Gastrocnemius medialis (tissue), 4 donors: ENCODE results near the gene CHST14. TPM values are rescaled to one million over a fixed set of nuclear protein-coding genes. Genes with fewer than 3 reads are reported as not detected.

ENCODE experiments used
- ATAC-seq, 2 donors: fragments of 150-250 bp; one replicate each; pipeline ENCODE4 v1.9.1; 2016
- DNase-seq, 2 donors: peaks; one replicate each; pipeline ENCODE4 v3.0.0-alpha.2; 2019
- H3K27ac ChIP-seq, 4 donors: fragments of 200-600 bp; sonication (generic); 1 replicate in 1 of 4; 2 replicates in 3 of 4; pipeline ENCODE4 v1.5.1; 2016 to 2018; ENCODE audit warnings: mild to moderate bottlenecking in 2 of 4, moderate library complexity in 1 of 4
- H3K27me3 ChIP-seq, 3 donors: fragments of 200-600 bp; sonication (generic) in 2 of 3; 1 replicate in 1 of 3; 2 replicates in 2 of 3; pipeline versions ENCODE4 v1.5.1 to v1.6.0; 2016 to 2019; ENCODE audit warnings: mild to moderate bottlenecking in 1 of 3, moderate library complexity in 1 of 3
- H3K36me3 ChIP-seq, 2 donors: fragments of 200-600 bp; sonication (generic) in 1 of 2; one replicate each; pipeline ENCODE4 v1.5.1; 2017 to 2018
- H3K4me1 ChIP-seq, 2 donors: fragments of 200-600 bp; sonication (generic) in 1 of 2; one replicate each; pipeline ENCODE4 v1.5.1; 2016 to 2017; ENCODE audit warnings: mild to moderate bottlenecking in 2 of 2
- H3K4me3 ChIP-seq, 4 donors: fragments of 200-600 bp; sonication (generic) in 3 of 4; 1 replicate in 1 of 4; 2 replicates in 3 of 4; pipeline ENCODE4 v1.5.1; 2016 to 2019; ENCODE audit warnings: mild to moderate bottlenecking in 2 of 4
- H3K9me3 ChIP-seq, 3 donors: fragments of 200-600 bp; sonication (generic) in 2 of 3; 1 replicate in 1 of 3; 2 replicates in 2 of 3; pipeline ENCODE4 v1.5.1; 2016 to 2019
- POLR2A ChIP-seq, 2 donors: fragments of 450-650 bp; IDR thresholded peaks; one replicate each; pipeline ENCODE4 v1.6.1; 2017; ENCODE audit warnings: antibody characterized with exemption in 2 of 2, mild to moderate bottlenecking in 2 of 2, moderate library complexity in 2 of 2
- in situ Hi-C, 4 donors: fragments of 200-750 bp; cut with MboI; loops; one replicate each; pipeline versions ENCODE4 v1.15.0 to v1.8.0; 2017; ENCODE audit warnings: low sequenced_read_pairs in 4 of 4
- intact Hi-C: fragments of 100-400 bp; cut with DNase I; formaldehyde crosslinking; loops from one replicate; pipeline ENCODE4 v1.15.1; 2023; ENCODE audit warnings: low total_unique reads
- total RNA-seq, 4 donors: library from RNA; depleted of rRNA; stranded (reverse); fragments of >200 nt; gene quantifications; one replicate each; pipeline versions ENCODE4 v1.1.0 to v1.2.3, GENCODE V29; 2016
- TF ChIP-seq, protein P1 (sequence below), 5 experiments: fragments of 450-650 bp in 3 of 5; fragments of 200-600 bp in 2 of 5; sonication (generic) in 2 of 5; IDR thresholded peaks in 4 of 5; conservative IDR thresholded peaks in 1 of 5; 1 replicate in 4 of 5; 2 replicates in 1 of 5; pipeline ENCODE4 v1.5.1; 2016 to 2019; ENCODE audit warnings: antibody characterized with exemption in 5 of 5, mild to moderate bottlenecking in 3 of 5, moderate library complexity in 3 of 5

The CHST14 gene
- total RNA-seq, 4 donors from 2014 or later = 3.0 to 5.2 (median 3.9) TPM

DNA sequence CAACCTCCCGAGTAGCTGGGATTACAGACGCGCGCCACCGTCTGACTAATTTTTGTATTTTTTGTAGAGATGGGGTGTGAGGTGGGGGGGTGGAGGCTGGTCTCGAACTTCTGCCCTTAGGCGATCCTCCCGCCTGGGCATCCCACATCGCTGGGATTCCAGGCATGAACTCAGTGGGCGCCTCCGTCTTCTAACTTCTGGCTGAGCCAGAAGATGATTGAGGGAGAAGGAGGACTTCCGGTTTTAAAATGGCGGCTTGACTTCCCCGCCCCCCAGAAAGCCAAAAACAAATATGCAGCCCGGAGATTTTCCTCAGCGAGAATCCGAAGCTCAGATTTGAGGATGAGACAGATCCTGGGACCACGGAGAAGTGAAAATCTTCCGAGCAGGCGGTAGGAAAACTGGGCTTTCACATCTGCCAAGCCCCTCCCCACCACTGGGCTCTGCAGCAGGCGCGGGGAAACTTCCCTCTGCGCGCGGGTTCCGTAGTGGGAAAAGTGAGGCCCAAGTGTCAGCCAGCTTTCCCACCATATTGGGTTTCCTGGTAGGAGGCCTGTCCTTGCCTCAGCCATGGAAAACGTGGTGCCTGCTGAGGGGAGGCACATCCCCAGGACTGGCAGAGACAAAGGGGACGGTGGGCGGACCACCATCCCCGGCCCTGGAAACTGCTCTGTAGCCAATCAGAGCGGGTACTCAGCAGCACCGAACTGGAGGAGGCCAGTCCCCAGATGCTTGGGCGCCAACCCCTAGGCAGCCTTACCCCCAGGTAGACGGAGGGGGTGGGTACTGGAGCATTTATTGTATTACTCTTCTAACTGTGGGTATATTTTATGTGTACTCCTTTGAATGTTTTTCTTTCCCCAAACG lies 17.3 kb downstream of the CHST14 start:
- Histone ChIP-seq H3K36me3 (no peaks in the 10 kb centered on the region), H3K27me3 (no peaks in the 10 kb centered on the region), H3K4me1 (no peaks in the 10 kb centered on the region), H3K27ac (no peak overlapping the region), H3K9me3 (no peaks in the 10 kb centered on the region), H3K4me3 (no peak overlapping the region)
- intact Hi-C loops = no loop called here
- ATAC-seq = no peak
- TF ChIP-seq, protein P1, sequence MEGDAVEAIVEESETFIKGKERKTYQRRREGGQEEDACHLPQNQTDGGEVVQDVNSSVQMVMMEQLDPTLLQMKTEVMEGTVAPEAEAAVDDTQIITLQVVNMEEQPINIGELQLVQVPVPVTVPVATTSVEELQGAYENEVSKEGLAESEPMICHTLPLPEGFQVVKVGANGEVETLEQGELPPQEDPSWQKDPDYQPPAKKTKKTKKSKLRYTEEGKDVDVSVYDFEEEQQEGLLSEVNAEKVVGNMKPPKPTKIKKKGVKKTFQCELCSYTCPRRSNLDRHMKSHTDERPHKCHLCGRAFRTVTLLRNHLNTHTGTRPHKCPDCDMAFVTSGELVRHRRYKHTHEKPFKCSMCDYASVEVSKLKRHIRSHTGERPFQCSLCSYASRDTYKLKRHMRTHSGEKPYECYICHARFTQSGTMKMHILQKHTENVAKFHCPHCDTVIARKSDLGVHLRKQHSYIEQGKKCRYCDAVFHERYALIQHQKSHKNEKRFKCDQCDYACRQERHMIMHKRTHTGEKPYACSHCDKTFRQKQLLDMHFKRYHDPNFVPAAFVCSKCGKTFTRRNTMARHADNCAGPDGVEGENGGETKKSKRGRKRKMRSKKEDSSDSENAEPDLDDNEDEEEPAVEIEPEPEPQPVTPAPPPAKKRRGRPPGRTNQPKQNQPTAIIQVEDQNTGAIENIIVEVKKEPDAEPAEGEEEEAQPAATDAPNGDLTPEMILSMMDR (IDR thresholded peaks at IDR 0.05 in 4 of 5, conservative IDR thresholded peaks at IDR 0.05 in 1 of 5) = no peak
- TF ChIP-seq POLR2A (IDR thresholded peaks at IDR 0.05) = no peak
- DNase-seq = no peak
- in situ Hi-C loops = no loop called here

GRCh38 chr15:40489274-40490175 lies 18.7 kb downstream of the CHST14 start:
- no peaks in the 10 kb centered on the region for H3K4me1 ChIP-seq
- H3K36me3 ChIP-seq = no peaks in the 10 kb centered on the region
- H3K4me3 ChIP-seq = no peak overlapping the region
- intact Hi-C loops = no loop called here
- ATAC-seq = no peak
- DNase-seq = no peak
- H3K27me3 ChIP-seq = no peaks in the 10 kb centered on the region
- TF ChIP-seq, protein P1 (IDR thresholded peaks at IDR 0.05 in 4 of 5, conservative IDR thresholded peaks at IDR 0.05 in 1 of 5) = no peak
- no peak for TF ChIP-seq POLR2A (IDR thresholded peaks at IDR 0.05)
- in situ Hi-C loops = no loop called here
- no peak overlapping the region for H3K27ac ChIP-seq
- H3K9me3 ChIP-seq = no peaks in the 10 kb centered on the region

DNA sequence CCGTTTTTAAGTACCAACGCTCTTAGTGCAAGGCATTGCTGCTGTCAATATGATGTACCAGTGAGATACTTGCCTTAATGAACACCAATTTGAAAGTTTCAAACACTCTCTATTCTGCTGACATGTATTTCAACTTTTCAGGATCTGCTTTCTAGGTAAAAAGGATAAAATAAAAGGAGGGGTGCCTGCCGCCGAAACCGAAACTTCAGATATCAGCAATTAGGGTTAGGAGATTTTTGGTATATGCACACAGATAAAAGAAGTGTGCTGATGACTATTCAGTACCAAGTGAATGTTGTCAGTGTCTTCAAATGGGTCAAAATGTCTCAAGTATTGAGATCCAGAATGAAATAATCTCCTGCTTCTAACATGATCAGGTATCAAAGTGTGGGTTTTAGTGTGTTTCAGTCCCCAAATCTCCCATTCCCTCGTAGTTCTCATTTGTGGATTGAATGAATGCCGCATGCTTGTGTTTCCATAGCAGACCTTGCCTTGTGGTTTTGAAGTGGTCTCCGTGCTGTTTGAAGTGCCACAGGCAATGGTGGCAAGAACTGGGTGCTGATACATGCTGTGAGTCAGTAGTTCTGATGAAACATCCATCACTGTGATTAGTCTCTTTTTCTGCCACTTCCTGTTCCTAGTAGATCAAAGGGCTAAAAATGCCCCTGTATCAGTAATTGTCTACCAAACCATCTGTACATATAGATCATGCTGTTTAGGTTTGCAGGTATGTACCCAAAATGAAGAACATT lies 22.5 kb downstream of the CHST14 start:
- Histone ChIP-seq H3K9me3 (no peaks in the 10 kb centered on the region), H3K27me3 (no peaks in the 10 kb centered on the region), H3K27ac (no peak overlapping the region), H3K36me3 (no peaks in the 10 kb centered on the region), H3K4me3 (no peak overlapping the region), H3K4me1 (no peaks in the 10 kb centered on the region)
- in situ Hi-C loops = no loop called here
- DNase-seq (no peak), ATAC-seq (no peak)
- TF ChIP-seq, protein P1 (IDR thresholded peaks at IDR 0.05 in 4 of 5, conservative IDR thresholded peaks at IDR 0.05 in 1 of 5) = no peak
- TF ChIP-seq POLR2A (IDR thresholded peaks at IDR 0.05) = no peak
- intact Hi-C loops = no loop called here

DNA sequence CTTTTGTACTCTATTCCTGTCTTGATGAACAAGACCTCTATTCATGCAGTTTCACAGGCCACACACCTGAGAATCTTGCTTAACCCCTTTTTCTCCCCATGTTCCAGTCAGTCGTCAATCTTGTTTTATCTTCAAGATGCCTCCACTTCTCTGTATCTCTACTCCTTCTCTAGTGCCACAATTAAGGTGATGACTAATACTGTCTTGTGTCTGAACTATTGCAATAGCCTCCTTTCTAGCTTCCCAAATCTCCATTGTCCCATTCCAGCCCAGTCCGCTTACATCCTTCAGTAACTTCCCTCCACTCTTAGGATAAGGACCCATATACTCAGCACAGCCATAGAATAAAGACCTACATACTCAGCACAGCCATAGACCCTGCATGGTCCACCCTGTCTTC lies 24.7 kb downstream of the CHST14 start:
- DNase-seq (no peak), ATAC-seq (no peak)
- Histone ChIP-seq H3K9me3 (no peaks in the 10 kb centered on the region), H3K4me1 (no peaks in the 10 kb centered on the region), H3K27me3 (no peaks in the 10 kb centered on the region), H3K27ac (no peak overlapping the region), H3K36me3 (no peaks in the 10 kb centered on the region), H3K4me3 (no peak overlapping the region)
- intact Hi-C loops = no loop called here
- in situ Hi-C loops = no loop called here
- TF ChIP-seq POLR2A (IDR thresholded peaks at IDR 0.05) = no peak
- TF ChIP-seq, protein P1 (IDR thresholded peaks at IDR 0.05 in 4 of 5, conservative IDR thresholded peaks at IDR 0.05 in 1 of 5) = no peak
